Bone marrow (tissue), 2 donors: ENCODE results near the gene COX8A.

Experiments
- DNase-seq, 2 donors: peaks; one replicate each; lab custom pipeline; 2025; lab: John Stamatoyannopoulos, UW

COX8A gene

GRCh38 chr11:64003807-64004589 is 29.6 kb downstream of the COX8A start:
- DNase-seq: no peak

- DNase-seq: no peak
Observed at GRCh38 chr11:64004590-64004984, 30.2 kb downstream of the COX8A start.

DNA sequence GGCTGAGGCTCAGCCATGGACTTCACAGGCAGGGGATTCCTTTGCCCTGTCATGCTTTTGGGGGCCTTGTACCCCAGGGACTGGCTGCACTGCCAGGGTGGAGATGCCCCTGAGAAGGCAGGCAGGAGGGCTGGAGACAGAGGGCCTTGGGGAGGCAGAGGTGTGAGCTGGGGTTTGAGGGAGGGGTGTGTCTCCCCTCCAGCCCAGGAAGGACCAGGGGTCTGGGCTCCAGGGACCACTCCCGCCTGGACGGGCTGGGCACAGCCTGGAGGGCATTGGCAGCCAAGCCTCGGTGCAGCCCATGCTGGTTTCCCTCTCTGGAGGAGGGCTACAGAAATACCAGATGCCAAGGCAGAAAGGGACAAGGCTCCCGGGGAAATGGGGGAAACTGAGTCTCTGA is 31.3 kb downstream of the COX8A start:
- no peak for DNase-seq

- no peak for DNase-seq
Observed at GRCh38 chr11:64006398-64006797, 32.0 kb downstream of the COX8A start.

DNA sequence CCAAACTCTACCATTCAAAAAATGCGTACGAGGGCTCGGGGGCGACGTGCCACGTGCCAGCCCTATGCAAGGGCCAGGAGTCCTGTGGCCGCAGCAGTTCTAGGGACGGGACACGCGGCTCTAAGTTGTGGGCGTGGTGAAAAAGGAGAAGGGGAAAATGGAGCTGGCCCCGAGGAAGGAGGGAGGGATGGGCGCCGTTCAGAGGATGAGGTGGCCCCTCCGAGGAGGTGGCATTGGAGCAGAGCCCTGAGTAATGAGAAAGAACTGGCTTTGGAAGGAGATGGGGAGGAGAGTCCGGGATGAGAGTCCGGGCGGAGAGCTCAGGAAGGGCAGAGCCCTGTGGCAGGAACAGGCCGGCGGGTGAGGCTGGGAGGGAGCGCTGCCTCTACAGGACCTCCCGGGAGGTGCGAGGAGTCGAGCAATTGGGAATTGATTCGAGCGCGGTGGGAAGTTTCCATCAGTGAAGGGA is 32.8 kb downstream of the COX8A start:
- DNase-seq: peak; percentile 9 to 11

- DNase-seq: no peak
Observed at GRCh38 chr11:64007629-64008282, 33.3 kb downstream of the COX8A start.

DNA sequence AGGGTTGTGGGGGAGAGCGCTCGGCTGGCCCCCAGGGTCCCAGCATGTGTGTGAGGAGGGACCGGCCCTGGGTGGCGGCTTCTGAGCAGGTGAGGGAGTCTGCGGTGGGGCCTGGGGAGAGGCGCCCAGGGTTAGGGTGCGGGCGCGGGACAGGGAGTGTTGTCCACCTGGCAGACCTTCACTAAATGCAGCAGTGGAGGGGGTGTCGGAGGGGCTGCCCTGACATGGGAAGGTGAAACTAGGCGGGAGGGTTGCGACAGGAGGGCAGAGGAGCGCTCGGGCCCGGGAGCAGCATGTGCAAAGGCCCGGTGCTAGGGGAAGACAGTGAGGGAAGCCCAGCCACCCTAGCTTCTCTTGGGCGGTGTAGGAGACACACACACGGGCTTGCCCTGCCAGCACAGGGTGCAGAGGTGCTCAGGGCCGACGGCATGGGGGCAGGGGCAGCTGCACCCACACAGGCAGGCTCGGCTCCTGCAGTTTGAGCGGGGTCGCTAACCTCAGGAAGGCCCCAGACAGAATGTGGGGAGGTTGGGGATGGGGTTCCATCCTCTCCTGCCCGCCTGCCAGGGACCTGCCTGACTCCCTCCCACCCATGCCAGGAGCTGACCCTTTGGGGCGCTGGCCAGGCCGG is 34.0 kb downstream of the COX8A start:
- no peak for DNase-seq

- no peak for DNase-seq
Observed at GRCh38 chr11:64008914-64009633, 34.7 kb downstream of the COX8A start.

- DNase-seq: no peak
Observed at GRCh38 chr11:64009710-64010109, 35.3 kb downstream of the COX8A start.

DNA sequence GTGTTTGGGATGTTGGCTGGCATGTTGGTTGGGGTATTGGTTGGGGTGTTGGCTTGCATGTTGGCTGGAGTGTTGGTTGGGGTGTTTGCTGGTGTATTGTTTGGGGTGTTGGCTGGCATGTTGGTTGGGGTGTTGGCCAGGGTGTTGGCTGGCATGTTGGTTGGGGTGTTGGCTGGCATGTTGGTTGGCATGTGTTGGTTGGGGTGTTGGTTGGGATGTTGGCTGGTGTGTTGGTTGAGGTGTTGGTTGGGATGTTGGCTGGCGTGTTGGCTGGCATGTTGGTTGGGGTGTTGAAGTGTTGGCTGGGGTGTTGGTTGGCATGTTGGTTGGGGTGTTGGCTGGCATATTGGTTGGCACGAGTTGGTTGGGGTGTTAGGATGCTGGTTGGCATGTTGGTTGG is 36.4 kb downstream of the COX8A start:
- DNase-seq: no peak

DNA sequence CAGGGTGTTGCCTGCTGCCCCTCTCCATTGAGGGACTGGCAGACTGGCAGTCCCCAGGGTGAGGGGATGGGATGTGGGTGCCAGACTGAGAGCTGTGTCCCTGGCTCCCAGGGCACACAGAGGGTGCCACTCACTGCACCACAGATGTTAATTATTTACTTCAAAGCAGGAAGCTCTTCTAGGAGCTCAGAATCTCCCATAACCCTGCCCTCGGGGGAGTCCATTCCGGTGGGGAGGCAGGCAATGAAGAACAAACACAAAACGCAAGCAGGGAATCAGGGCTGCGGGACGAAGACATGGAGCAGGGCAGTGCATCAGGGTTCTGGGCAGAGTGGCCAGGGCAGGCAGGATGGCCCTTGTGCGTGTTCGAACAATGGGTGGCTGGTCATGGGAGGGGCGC is 37.0 kb downstream of the COX8A start:
- no peak for DNase-seq

DNA sequence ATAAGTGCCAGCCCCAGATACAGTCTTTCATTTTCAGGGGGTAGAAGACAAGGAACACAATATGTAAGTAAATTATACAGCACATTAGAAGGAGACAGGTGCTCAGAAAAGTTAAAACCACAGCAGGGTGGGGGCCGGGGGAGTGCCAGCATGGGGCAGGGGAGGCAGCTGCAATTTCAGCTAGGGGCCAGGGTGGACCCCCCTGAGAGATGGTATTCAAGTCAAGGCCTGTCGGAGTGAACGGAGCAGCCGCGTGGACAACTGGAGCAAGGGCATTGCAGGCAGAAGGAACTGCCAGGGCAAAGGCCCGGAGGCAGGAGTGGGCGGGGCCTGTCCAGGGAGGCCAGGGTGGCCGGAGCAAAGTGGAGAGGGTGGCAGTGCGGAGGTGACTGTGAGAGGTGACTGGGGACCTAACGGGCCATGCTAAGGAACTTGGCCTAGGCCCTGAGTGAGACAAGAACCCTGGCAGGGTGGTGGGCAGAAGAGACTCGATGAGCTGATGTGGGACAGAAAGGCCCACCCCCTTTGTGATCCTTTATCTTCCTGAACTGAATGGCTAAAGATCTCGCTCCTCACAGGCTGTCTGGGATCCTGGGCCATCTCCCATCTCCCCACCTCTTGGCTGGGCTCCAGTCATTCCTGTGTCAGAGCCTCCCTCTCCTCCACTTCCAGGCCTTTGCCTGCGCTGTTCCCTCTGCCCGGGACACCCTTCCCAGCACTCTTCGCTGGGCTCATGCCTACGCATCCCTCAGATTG is 38.9 kb downstream of the COX8A start:
- DNase-seq: no peak

DNA sequence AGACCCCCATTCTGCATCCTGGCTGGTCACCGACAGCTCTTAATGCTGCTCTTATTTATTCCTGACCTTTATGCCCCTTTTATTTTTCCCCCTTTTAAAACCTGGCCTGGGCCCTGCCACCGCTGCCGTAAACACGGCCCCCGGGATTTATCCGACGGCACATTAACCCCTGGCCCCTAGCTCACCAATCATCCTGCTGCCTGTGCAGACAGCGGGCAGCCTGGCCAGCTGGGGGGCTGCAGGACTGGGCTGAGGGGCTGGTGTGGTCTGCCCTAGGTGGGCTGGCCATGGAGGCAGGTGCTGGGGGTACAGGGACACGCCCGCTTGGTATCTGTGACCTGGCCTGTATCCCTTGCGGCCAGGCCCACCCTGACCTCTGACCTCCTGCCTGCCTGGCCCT is 39.9 kb downstream of the COX8A start:
- no peak for DNase-seq

DNA sequence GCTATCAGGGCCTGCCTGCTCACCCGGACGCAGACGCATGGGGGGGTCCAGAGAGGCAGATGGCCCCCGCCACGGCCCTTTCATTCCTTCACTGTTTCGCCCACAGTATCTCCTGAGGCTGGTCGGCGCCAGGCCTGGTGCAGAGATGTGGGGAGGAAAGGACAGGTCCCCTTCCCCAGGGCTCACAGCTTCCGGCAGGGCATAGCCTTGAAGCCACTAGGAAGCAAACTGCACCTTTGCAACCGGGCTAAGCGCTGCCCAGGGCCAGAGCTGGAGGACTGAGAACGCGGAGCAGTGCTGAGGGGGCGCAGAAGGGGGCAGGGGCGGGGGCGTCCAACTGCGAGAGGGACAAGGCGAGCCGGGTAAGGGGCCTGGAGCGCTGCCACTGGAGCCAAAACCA is 41.1 kb downstream of the COX8A start:
- DNase-seq: no peak

DNA sequence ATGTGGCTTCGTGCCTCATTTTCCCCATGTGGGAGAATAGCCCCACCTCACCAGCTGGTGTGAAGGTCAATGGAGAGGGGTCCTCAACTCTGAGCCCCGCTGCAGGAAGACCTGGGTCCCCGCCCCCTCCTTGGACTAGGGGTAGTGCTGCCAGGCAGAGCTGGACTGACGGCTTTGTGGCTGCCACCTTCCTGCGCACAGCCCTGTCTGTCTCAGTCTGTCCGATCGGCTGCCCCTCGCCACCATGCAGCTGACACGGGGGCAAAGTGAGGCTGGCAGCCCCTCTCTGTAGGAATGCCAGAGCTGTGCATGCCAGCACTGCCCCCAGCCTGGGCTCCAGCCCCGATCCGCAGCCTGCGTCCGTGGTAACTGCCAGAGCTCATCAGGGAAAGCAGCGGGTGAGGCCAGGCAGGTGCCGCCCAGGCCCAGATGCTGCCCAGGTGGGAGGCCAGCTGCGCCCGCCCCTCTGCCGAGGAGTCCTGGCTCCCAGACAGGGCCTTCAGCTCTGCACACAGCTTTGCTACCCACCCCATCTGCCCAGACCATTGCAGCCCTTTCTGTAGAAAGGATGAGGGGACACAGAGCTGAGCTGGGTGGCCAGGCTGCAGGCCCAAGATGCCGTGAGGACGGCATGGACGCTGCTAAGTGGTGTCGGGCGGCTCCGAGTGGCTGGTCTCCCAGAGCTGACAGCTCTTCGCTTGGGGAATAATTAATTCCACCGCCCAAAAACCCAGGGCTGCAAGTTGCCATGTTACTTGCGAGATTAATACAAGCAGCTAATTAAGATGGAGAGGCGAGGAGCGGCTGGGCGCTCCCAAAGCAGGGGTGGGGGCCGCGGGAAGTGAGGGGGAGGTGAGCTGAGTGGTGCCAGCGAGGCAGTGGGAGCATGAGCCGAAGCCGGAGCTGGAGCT is 41.8 kb downstream of the COX8A start:
- DNase-seq: no peak

DNA sequence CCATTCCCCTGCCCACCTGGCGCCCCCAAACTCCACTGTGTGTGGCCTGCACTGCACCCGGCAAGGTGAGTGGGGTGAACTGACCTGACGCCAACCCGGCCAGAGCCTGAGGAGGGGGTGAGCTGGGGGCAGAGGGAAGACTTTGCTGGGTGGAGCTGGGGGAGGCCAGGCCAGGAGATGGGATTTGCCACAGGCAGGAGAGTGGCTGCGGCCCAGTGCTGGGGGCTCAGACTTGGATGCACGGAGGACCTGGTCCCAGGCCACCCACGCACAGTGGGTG is 43.5 kb downstream of the COX8A start:
- no peak for DNase-seq

DNA sequence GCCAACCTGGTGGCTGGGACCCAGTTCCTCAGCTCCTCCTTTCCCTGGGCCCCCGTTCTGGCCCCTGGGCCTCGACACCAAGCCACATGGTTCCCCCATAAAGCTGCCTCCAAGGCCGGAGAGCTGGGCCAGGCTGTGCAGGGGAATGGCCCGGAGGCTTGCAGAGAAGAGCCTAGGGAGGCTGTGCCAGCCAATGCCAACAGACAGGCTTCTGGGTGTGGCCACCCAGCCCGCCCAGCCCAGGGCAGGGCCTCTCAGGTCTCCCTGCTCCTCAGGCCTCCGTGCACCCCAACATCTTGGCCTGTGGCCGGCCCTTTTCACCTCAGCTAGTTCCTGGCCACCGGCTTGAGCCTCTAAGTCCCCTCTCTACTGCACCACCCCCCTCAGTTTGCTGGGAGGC is 43.9 kb downstream of the COX8A start:
- DNase-seq: no peak

GRCh38 chr11:64019106-64020037 is 45.0 kb downstream of the COX8A start:
- no peak for DNase-seq

GRCh38 chr11:64020976-64021756 is 46.7 kb downstream of the COX8A start:
- no peak for DNase-seq
